GM19239 (cell line): ENCODE data around the gene EGFL7.

Experiments used
- DNase-seq: peaks from one replicate; pipeline ENCODE4 v3.0.0; 2011; ENCODE audit warnings: low spot score; ENCODE audit not compliant: insufficient read length
- FAIRE-seq: peaks from 2 replicates; lab custom pipeline; 2011; peaks lifted over from hg19 to GRCh38; lab: Jason Lieb, UNC

EGFL7 gene

DNA sequence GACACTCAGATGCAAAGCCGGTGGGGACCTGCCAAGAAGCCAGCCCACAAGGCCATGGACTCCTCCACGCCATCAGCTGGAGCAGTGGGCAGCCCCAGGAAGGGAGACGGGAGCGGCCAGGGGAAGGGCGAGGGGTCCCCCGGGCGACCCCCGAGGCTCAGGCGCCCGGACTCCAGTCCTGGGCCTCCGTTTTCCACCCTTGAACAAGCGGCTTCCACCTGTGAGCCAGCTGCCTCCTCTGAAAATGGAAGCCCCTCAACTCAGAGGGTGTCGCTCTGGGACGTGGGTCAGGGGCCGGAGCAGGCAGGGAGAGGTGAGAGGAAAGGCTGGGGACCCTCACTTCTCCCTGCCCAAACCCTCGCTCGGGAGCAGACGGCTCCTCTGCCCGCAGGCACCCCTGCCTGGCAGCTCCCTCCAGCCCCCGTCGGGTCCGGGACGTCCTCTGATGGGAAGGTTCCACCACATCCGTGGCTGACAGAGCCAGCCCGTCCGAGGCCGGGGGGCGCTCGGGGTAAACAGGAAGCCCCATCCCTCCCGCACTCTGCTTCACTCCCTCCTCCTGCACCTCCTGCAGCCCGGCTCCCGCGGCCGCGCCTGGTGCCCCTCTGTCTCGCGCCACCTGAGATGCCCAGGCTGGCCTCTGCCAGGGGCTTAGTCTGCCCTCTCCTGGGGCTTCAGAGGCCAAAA, 3.7 kb upstream of the EGFL7 start:
- DNase-seq (no peak), FAIRE-seq (no peak)

DNA sequence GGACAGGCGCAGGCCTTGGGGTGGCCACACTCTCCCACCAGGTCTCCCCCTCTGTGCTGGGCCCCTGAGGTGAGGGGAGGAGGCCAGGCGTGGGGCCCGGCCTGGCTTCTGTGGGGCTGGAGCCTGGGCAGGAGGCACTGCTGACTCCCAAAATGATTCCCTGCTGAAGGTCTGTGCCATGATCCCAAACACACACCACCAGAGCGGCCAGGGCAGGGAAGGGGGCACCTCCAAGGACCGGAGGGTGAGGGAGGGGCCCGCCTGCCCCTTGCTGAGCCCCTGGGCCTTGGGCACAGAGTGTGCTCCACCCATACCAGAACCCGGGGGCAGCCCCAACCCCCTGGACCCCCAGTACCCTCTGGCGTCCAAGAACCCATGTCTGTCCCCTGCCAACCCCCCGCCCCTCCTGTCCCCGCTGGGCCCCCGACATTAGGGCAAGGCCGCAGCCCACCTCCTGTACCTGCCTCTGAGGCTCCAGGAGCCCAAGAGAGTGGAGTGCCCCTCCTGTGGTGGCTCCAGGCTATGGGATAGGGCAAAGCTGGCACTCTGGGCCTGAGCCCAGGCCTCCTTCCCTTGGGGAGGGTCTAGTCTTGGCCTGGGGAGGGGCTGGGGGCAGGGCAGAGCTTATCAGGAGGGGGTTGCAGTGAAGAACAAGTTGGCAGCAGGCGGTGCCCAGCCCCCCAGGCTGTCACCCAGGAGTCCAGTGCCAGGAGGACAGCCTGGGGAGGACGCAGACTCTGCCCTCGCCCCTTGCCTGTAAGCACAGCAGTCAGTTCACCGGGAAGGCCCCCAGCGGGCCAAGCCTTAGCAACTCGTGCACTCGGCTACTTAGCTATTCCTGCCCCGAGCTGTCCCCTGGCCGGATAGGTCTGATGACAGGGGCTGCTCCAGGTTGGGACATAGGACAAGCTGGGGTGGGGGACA, 2.6 kb upstream of the EGFL7 start:
- no peak for DNase-seq
- no peak for FAIRE-seq

DNA sequence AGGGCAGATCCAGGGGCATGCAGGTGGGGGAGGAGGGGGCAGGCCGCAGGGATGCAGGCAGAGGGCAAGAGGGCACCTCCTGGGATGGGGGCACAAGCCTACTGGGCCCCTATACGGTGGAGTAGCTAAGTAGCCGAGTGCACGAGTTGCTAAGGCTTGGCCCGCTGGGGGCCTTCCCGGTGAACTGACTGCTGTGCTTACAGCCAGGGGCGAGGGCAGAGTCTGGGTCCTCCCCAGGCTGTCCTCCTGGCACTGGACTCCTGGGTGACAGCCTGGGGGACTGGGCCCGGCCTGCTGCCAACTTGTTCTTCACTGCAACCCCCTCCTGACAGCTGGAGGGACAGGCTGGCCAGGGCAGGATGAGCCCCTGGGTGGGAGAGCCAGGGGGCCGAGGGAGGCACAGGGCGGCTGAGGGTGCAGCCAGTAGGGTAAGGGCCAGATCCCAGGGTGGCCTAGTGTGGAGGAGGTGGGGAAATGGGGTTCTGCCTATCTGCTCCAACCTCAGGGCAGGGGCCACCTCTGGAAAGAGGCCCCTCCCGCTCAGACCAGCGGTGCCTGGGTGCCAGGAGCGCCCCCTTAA, 1.7 kb upstream of the EGFL7 start:
- no peak for DNase-seq
- FAIRE-seq: no peak

DNA sequence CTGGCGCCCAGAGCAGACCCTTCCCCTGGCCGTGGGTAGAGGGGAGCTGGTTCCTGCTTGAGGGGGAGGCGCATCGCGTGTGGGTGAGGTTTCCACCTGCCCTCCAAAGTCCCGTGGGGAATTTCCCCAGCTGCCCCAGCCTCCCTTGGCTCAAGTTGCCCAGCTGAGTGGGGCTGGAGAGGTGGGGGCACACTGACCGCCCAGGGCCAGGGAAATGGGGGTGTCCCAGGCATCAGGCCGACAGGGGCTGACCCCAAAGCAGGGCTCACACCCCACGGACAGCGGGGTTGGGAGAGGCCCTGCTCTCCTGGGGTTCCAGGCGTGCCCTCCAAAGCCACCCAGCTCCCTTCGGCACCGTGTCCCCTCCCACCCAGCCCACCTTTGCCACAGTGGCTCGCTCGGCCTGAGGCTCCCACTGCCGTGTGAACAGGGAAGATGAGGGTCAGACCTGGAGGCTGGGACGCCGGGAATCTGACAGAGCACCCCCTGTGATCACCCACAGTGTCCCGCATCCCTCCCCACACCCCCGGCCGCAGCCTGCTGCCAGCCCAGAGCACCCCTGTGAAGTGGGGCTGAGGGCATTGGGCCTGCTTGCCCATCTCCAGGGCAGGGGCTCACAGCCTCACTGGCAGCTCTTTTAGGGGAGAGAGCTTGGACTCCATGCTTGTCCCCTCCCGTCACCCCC, 933 bp upstream of the EGFL7 start:
- DNase-seq (no peak), FAIRE-seq (no peak)

DNA sequence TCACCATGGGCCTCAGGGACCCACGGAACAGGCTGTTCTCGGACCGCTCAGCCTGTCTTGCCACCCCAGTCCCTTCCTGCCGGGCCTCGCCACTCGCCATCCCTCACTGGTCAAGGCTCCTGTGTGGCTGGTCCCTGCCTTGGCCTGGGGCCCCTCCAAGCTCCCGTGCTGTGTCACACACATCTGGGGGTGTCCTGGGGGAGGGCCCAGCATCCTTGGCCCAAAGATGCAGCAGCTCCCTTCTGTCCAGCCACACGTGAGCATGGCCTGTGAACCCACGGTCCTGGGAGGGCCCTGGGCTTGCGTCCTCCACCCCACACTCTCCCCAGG, 425 bp upstream of the EGFL7 start:
- no peak for FAIRE-seq

DNA sequence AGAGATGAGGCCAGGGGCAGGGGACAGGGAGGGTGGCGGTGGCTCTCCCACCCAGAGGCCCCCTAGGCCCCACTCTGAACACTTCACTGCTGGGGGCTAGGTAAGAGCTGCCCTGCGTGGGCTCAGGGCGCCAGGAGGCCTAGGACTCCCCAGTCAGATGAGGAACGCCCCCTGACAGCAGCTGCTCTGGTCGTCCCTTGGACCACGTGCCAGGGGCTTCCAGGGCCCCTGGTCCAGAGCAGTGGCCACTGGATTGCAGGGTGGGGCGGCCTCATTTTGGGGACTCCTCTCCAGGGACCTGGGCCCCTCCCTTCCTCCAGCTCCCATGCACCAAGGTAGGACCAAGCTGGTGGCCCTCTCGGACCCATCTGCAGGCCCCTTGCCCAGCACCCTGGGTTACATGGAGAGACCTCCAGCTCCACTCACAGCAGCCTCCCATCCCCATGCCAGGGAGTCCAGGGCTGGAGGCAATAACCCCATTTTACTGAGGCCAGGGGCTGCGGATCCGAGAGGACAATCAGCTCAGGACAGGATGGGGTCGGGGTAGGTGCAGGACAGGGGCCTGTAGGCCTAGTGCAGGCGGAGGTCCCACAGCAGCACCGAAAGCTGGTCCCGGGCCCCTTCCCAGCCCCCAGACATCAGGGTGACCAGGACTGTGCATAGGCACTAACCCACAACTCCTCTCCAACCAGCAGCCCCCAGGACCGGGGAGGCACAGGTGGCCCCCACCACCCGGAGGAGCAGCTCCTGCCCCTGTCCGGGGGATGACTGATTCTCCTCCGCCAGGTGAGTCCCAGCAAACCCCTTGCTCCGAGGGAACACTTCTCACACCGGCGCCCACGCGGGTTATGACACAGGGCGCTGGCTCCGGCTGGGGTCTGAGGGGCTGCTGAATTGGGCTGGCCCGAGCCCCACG, 1.5 kb downstream of the EGFL7 start:
- FAIRE-seq (no peak), DNase-seq (no peak)

More for the DNA sequence above, 425 bp upstream of the EGFL7 start:
- no peak for DNase-seq

DNA sequence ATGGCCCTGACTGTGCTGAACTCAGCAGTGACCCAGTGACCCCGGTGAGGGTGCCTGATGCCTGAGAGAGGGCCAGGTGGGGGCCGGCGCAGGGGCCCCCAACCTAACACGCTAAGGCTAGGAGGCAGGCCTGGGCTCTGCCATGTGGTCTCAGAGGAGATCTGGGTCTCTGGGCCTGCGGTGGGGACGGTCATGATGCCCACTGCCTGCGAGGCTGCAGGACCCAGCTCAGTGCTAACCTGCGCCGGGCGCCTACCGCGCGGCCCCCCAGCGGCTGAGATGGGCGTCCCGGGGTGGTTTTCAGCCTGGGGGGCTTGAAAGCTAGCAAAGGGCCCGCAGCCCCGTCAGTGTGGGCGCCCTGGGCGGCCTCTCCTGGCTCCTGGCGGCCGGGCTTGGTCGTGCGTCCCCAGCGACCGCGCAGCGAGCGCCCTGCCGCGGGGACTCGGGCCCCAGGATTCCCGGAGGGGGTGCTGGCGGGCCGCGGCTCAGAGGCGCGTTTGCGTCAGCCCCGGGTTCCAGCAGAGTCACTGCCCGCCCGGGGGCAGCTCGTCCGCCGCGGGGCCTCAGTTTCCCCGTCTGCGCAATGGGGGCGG, 2.5 kb downstream of the EGFL7 start:
- no peak for FAIRE-seq

DNA sequence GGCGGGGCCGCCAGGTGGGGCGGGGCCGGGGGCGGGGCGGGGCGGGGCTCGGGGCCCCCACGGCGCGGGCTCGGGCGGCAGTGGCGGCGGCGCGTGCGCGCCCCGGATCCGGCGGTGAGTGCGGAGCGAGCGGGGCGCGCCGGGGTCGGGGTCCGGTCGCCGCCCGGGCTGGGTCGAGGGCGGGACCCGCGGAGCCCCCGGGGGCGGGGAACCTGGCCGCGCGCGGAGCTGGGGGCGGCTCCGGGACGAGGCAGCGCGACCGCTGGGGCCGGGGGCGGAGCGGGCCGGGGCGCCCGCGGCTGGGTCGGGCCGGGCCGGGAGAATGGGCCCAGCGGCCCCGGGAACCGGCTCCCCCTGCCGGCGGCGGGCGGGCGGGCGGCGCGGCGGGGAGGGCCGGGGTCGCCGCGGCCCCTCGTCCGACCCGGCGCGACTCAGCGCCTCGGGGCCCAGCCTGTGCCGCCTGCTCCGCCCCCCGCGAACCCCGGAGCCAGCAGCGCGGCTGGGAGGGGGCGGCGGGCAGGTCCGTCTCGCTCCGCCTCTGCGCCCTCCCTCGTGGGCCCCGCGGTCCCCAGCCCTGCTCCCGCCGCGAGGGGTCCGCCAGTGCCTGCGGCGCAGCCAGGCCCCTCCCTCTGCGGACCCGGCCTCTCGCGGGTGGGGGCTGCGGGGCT, 3.1 kb downstream of the EGFL7 start:
- no peak for DNase-seq
- FAIRE-seq: no peak

More for the DNA sequence above, 2.5 kb downstream of the EGFL7 start:
- no peak for DNase-seq

DNA sequence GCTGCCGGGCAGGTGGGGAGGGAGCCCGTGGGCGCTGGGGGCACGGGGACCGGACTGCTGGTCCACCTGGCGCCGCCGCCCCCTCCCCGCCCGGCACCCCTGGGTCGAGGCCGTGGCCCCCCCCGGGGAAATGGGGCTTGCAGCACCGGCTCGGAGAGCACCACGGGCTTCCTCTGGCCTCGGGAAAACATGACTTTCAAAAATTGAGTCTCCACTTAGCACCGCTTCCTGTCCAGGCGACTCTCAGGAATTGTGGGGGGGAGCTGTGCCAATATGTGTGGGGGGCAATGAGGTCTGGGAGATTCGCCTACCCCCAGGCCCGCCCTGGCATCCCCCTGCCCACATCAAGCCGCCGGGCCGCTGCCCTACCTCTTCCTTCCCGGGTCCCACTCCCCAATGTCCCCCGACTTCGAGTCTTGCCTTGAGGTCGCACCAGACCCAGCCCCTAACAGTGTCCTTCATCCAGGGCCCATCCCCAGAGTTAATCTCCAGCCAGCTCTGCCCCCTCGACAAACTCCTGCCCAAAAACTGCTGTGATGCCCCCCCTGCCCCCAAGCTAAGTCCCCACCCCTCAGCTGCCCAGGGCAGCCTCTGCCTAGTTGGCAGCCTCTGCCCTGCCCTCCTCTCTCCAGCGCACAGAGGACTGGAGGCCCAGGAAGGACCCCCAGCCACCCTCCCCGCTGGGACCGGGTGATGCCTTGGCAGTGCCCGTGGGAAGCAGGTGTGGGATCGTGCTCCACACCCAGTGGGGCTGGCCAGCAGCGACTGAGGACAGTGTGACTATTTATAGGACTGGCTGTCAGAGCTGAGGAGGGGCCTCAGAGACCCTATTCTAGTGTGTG, 3.9 kb downstream of the EGFL7 start:
- DNase-seq: no peak
- FAIRE-seq: no peak

DNA sequence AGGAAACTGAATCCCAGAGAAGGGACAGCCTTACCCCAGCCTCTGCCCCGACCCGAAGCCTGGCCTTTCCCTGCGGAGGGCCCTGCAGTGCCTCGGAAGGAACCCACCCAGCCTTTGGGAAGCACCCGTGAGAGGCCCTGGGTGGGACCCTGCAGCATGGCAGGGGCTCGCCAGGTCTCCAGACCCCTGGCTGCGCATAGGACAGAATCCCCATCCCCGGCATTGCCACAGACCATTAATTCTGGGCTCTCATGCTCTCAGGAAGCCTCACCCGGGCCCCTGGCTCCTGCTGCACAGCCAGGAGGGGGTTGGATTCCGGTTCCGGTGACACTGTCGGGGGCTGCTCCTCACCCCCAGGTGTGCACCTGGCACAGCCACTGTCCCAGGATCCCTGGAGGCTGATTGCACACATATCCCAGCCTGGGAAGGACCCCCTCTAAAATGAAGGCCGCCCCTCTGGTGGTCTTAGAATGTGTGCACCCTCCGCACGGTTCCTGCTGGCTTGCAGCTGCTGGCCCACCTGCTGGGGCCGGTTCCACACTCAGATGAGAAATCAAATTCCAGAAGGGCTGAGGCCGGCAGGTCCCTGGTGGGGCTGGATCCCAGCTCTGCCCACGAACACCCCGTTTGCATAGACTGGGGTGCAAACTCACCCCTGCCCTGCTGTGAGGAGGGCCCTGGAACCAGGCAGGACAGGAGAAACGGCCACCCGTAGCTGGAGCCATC, 4.7 kb downstream of the EGFL7 start:
- DNase-seq: no peak
- no peak for FAIRE-seq

DNA sequence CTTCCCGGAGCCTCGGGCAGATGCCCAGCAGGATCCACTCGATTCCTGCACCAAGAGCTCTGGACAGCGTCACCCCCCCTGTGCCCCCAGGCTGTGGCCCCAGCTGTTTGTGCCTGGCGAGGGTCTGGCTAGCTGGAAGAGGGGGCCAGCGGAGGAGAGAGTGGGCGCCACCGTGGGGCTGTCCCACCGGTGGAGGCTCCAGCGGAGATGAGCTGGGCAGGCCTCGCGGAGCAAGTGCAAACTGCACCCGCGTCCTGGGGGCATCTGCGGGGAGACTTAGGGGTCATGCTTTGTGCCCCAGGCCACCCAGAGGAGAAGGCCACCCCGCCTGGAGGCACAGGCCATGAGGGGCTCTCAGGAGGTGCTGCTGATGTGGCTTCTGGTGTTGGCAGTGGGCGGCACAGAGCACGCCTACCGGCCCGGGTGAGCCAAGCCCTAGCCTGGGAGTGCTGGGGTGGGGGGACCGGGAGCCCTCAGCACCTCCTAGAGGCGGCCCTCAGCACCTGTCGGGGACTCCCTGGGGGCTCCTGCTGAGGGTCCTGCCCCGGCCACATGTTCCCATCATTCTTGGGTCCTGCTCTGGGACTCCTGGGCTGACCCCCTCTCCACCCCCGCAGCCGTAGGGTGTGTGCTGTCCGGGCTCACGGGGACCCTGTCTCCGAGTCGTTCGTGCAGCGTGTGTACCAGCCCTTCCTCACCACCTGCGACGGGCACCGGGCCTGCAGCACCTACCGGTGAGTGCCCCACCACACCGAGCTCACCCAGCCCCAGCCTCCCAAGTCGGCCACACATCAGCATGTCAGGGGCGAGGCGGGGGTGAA, 5.4 kb downstream of the EGFL7 start:
- DNase-seq: no peak
- no peak for FAIRE-seq

DNA sequence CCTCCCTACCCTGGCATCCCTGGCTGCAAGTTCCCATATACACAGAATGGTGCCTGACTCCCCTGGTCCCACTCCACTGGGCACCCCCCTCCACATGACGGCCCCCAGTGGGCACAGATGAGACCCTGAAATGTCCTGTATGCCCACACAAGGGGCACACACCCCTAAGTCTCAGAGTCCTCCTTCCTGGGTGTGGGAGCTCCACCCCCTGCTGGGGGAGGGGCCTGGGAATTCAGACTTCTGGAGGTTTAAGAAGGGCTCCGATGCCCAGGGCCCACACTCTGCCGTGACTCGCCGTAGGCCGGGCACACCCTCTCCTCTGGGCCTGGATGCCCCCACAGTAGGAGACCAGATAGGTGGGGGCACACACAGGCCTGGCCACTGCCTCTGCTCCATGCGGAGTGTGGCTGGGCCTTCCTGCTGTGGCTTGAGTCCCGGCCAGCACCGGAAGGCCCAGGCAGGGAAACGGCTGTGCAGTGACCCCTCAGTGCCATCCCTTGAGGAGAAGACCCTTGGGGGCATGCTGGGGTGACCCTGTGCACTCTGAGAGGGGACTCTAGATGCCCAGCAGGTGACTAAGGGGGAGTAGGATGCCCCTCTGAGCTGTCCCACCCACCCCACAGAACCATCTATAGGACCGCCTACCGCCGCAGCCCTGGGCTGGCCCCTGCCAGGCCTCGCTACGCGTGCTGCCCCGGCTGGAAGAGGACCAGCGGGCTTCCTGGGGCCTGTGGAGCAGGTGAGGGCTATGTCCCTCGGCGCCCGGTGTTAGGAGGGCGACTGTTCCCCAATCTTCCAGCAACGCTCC, 6.5 kb downstream of the EGFL7 start:
- no peak for FAIRE-seq
- no peak for DNase-seq

DNA sequence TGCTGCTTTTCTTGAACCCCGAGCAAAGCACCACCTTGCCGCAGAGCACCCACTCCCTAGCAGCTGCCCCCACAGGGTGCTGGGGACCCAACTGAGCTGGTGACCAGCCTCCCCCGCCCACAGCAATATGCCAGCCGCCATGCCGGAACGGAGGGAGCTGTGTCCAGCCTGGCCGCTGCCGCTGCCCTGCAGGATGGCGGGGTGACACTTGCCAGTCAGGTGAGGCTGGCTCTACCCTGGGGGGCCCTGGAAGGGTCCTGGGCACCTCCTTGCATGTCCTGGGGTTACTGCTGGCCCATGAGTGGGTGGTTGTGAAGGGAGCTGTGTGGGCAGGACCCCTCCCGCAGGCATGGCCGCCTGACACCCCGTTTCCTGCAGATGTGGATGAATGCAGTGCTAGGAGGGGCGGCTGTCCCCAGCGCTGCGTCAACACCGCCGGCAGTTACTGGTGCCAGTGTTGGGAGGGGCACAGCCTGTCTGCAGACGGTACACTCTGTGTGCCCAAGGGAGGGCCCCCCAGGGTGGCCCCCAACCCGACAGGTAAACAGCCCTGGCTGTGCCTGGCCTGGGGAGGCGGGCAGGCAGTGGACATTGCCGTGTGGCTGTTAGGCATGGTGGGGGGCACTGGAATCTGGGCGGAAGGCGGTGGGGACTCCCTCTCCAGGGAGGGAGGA, 7.2 kb downstream of the EGFL7 start:
- no peak for FAIRE-seq
- no peak for DNase-seq

DNA sequence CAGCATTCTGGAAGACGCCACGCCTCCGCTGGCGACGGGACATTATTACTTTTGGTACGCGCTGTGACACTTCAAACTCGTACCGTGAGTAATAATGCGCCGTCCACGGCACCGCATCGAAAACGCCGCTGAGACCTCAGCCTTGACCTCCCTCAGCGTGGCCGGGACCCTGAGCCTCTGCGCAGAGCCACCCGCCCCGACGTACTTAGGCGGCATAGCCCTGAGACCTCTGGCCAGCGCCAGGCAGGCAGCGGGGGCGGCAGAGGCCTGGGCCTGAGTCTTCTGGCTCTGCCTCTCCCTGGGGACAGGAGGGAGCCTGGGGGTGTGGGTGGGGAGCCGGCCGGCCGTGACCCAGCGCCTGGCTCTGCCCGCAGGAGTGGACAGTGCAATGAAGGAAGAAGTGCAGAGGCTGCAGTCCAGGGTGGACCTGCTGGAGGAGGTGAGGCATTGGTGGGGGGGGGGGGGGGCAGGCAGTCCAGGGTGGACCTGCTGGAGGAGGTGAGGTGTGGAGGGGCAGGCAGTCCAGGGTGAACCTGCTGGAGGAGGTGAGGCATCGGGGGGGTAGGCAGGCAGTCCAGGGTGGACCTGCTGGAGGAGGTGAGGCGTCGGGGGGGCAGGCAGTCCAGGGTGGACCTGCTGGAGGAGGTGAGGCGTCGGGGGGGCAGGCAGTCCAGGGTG, 8.0 kb downstream of the EGFL7 start:
- DNase-seq: no peak
- no peak for FAIRE-seq

DNA sequence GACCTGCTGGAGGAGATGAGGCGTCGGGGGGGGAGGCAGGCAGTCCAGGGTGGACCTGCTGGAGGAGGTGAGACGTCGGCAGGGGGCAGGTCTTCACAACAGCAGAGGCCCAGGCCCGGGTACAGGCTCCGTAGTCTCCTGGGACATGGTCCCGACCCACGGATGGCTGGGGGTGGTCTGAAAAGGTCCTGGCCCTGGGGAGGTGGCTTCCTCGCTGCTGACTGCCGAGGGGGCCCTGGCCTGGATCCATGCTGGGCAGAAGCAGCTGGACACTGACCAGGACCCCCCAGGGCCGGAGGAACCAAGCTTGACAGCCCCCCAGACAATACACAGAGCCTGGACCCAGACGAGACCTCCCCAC, 8.5 kb downstream of the EGFL7 start:
- FAIRE-seq (no peak), DNase-seq (no peak)
